CD4-positive, alpha-beta T cell treated with Interleukin-6 for 4 hours (primary cell): Measurements from ENCODE around the gene TJP2.
A peak's percentile ranks its signal among the peaks of the same experiment; 100 is the strongest.

ENCODE experiments used
- DNase-seq: peaks from one replicate; pipeline ENCODE4 v3.0.0-alpha.2; 2020; ENCODE audit warnings: mixed read lengths

Gene TJP2

GRCh38 chr9:69173891-69174615 is at the start of gene TJP2:
TJP2 (plus strand) TSS chr9:69174277; CDS start chr9:69174373, 96 bp downstream.
- DNase-seq: peak; percentile 39

DNA sequence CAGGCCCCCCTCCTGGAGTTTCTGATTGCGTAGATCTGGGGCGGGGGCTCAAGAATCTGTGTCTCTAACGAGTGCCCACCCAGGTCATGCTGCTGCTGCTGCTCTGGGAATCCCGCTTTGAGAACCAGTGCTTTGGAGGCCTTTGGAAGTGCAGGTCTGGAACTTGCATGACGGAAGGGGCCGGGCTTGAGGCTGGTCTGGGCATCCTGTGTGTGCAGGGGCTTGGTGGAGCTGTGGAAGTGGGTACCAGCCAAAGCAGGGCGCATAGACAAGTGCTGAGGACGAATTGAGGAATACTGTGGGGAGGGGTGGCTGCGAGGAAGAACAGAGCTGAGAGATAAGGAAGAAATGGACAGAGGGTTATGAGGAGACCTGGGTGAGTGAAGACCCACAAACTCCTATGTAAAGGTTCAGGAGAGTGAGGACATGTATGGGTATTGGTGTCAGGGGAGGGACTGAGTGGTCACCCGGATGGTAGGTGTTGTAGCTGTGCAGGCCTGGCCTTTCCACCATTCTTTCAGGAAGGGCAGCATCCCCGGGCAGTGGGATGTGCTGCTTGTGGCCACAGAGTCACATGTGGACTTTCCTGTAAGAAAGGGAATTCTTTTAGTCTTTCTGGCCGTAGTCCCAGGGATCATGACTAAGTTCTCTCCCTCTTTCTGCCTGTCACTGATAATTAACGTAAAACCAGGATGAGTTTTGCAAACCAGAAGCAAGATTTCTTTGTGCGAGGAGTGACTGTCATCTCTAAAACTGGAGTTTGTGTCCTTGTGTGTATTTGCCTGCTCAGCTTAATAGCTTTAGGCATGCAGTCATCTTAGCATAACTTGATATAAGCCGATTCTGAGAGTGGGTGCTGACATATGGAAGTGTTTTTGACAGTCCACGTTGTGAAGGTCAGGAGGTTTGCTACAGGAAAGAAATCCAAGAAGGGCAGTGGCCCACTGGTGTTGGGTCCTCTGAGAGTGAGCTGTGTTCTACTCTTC is 43.3 kb upstream of the TJP2 start:
- no peak for DNase-seq

GRCh38 chr9:69131682-69132081 is 42.4 kb upstream of the TJP2 start:
- no peak for DNase-seq

DNA sequence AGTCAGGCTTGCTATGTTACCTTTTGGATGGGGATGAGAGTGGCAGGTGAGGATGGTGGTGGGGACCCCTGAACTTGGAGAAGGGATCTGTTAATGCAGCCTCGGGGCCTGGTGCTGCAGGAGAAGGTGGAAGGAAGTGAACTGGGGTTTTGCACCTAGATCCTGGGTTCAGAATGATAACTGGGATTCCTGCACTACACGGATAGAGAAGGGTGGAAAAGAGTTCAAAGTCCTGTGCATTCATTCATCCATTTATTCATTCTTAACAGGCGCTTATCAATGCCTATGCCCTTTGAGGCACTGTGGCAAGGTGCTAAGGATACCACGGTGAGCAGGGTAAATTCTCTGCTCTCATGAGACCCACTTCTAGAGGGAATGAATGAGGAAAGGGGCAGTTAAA is 41.7 kb upstream of the TJP2 start:
- DNase-seq: no peak

GRCh38 chr9:69134412-69134811 is 39.7 kb upstream of the TJP2 start:
- DNase-seq: no peak

GRCh38 chr9:69136185-69136584 is 37.9 kb upstream of the TJP2 start:
- no peak for DNase-seq

- DNase-seq: no peak
Observed at GRCh38 chr9:69136779-69137178, 37.3 kb upstream of the TJP2 start.

DNA sequence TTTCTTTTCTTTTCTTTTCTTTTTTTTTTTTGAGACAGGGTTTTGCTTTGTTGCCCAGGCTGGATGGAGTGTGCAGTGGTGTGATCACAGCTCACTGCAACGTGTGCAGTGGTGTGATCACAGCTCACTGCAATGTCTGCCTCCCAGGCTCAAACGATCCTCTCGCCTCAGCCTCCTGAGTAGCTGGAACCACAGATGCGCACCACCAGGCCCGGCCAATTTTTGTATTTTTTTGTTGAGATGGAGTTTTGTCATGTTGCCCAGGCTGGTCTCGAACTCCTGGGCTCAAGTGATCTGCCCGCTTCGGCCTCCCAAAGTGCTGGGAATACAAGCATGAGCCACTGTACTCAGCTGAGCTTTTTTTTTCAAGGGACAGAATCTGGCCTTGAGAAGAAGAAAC is 36.8 kb upstream of the TJP2 start:
- no peak for DNase-seq

DNA sequence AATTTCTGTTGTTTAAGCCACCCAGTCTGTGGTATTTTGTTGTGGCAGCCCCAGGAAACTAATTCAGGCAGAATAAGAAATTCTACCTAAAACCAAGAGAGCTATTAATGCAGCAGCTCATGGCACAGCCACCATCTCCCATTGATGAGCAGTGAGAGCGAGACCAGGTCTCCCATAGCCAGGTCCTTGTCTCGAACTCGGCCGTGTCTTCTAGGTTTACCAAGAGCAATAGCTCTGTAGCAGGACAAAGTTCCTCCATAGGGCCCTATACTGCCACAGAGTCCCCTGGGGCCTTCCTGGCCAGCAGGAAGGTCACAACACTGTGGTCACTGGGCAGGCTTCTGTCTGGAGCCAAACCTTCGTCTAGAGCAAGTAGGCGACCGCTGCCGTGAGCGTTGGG is 34.5 kb upstream of the TJP2 start:
- no peak for DNase-seq

DNA sequence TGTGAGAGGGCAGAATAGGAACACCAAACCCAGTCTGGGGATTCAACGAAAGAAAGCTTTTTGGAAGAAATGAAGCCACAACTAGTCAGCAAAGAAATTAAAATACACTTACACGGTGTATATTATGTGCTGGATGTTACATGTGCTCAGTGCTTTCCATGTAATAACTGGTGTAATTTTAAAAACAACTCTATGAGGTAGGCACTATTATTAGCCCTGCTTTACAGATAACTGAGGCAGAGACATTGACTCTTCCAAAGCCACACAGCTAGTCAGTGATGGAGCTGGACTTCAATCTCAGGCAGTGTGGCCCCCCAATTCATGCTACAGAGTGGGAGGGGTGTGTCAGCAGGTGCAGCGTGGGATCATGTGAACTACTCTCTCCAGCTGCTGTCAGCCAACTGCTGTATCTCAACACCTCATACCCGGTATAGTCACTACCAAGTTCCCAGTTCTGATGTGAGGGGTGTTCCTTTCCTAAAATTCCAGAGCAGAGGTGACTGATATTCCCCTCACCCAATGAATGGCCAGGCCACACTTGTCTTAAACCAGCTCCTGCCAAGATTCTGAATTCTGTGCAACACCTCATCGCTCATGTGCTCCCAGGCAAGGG is 33.8 kb upstream of the TJP2 start:
- no peak for DNase-seq

- DNase-seq: no peak
Observed at GRCh38 chr9:69141851-69142250, 32.2 kb upstream of the TJP2 start.

DNA sequence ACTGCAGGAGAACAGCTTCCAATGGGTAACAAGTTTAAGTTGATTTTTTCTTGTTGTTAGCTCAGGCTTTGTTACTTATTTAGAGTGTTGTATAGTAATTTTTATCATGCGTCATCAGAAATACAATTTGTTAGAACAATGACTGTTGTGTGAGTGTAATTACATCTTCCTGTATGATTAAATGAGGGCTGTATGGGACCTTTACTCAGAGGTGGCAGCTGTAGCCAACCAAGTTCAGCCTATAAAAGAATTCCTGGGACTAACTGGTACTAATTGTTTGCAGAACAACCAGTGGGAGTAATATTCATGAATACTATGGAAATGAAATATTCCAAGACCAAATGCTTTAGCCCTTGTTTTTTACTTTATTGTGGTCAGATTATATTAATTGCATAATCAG is 30.8 kb upstream of the TJP2 start:
- DNase-seq: no peak

DNA sequence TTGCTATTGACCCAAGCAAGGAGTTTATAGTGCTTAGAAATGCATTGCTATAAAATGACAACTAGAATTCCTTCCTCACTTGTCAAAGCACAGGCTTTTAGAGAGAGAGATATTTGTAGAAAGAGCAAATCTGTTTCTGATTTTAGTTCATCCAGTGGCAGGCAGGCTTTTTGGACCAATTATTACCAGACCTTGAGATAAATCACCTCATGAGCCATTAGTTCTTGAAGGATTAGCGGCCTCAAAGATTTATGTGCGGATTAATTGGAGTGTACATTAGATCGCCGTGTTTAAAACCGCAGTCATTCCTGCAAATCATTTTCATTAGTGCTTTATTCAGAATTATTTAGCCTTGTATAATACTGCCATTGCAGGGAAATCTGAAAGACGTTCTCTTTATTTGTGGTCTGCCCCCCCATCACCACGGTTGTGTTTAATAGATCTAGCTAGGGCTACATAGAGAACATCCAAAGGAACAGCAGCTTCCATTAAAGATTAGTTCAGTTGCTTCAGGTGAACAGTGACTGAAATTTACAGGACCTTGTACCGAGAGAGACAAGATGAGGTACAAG is 28.8 kb upstream of the TJP2 start:
- DNase-seq: no peak

- no peak for DNase-seq
Observed at GRCh38 chr9:69147041-69147834, 26.8 kb upstream of the TJP2 start.

GRCh38 chr9:69149321-69149807 is 24.7 kb upstream of the TJP2 start:
- no peak for DNase-seq

DNA sequence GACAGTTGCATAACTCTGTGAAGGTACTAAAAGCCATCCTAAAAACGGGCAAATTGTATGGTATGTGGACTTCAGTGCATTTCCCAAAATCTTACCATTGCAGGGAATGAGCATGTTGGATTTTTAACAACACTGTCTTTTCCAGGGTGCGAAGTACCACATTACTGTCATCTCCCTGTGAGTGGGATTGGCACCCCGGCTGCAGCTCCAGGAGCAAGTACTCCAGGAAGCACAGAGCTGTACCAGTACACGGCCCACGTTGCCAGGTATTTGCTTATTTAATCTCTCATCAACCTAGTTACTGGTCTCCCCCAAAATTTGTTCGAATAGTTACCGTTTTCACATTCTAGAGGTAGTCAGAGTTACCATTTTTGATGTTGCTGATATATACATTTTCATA is 22.6 kb upstream of the TJP2 start:
- no peak for DNase-seq

DNA sequence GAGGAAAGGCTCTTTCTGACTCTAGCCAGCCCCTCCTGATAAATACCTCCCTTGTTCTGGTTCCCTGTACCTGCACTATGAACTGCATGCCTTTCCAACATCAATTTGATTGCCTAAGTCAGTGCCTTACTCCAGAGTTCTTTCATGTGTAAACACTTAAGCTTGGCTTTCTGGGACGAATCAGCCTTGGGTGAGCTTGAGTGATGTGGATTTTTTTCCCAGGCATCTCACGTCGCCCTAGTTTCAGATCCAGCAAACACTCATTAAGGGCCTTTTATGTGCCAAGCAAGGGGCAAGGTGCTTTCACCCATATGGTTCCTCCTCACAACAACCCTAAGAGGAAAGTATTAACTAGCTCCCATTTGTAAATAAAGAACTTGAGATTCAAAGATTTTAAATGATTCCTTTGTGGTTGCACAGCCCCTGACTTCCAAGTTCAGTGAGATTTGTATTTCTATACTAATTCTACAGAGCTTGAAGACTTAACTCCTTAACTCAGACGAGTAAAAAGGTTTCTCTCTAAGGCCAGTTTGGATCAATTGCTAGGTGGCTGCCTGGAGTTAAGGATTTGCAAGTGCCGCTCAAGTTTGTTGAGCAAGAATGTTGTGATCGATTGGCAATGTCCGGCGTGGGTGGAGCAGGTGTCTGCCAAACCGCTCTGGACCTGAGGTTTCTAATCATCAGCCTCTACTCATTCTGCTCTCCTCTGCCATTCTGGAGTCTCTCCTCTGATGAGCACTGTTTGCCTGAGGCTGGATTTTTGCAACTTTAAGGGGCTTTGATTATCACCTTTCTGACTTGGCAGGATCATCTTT is 20.2 kb upstream of the TJP2 start:
- no peak for DNase-seq

DNA sequence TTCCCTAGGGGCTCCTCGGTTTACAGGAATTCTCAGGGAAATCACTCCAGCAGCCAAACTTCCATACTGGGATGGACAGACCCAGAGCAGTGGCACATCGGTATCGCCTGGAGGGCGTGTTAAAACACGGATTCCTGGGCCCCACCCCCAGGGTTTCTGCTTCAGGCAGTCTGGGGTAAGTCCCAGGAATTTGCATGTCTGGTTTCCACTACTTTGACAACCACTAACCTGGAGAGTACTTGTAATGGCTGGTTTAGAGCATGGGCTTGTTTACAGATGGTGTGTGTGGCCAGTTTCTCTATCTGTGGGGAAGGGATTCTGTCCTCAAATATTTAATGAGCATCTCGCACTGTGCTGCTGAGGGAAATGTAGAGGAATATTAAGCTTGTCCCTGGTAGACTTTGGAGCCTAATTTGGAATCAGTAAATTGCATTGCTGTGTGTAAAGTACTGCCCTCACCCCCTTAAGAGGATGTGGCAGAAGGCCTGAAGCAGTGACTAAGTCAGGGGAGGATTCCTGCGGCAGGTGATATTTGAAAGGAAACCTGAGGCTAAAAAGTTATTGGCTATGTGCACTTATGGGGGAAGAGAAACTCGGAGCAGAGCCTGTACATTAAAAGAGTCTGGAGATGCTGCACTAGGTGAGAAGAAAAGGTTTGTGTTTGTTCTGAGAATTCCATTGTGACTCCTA is 18.6 kb upstream of the TJP2 start:
- DNase-seq: no peak

DNA sequence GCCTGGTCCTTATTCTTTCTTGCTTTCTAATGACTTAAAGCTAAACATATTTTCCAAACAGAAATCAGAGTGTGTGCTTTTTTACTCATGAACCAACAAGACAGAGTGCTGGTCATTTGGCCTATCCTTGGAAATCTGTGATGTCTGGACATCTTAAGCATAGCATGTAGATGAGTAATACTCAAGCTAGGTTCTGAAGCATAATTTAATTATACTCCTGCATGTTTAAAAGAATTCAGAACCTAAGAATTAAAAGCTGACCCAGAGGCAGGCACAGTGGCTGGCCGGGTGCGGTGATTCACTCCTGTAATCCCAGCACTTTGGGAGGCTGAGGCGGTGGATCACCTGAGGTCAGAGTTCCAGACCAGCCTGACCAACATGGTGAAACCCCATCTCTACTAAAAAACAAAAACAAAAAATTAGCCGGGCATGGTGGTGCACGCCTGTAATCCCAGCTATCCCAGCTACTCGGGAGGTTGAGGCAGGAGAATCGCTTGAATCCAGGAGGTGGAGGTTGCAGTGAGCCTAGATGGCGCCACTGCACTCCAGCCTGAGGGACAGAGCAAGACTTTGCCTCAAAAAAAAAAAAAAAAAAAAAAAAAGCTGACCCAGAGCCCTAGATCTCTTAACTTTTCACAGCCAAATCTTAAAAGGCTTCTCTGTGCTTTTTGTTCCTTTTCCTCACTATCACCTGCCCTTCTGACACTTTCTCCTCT is 16.2 kb upstream of the TJP2 start:
- DNase-seq: no peak

- DNase-seq: no peak
Observed at GRCh38 chr9:69158471-69158870, 15.6 kb upstream of the TJP2 start.
